H1 (cell line): ENCODE data around the gene GPRIN3. TPM values are rescaled to one million over a fixed set of nuclear protein-coding genes. Genes with fewer than 3 reads are reported as not detected.

ENCODE experiments used
- BACH1 ChIP-seq: IDR thresholded peaks from 2 replicates; pipeline ENCODE4 v1.6.1; 2012; ENCODE audit warnings: low read length, improper control_type of control experiment
- CHD1 ChIP-seq: IDR thresholded peaks from 2 replicates; pipeline ENCODE4 v1.6.1; 2012; ENCODE audit warnings: low read depth, low read length, improper control_type of control experiment
- GTF2F1 ChIP-seq: IDR thresholded peaks from 2 replicates; pipeline ENCODE4 v1.6.1; 2012; ENCODE audit warnings: low read depth, low read length, improper control_type of control experiment, borderline replicate concordance
- KDM5A ChIP-seq: fragments of 200-600 bp; IDR thresholded peaks from 2 replicates; pipeline ENCODE4 v1.7.1; 2012; ENCODE audit warnings: mild to moderate bottlenecking, low read length, inconsistent platforms, mixed read lengths
- MAFK ChIP-seq: IDR thresholded peaks from 2 replicates; pipeline ENCODE4 v1.6.1; 2012; ENCODE audit warnings: low read depth, mild to moderate bottlenecking, improper control_type of control experiment, low read length
- NRF1 ChIP-seq: IDR thresholded peaks from 2 replicates; pipeline ENCODE4 v1.6.1; 2011; ENCODE audit warnings: mild to moderate bottlenecking, low read depth, low read length, improper control_type of control experiment
- PHF8 ChIP-seq: fragments of 200-600 bp; sonication (generic); conservative IDR thresholded peaks from 2 replicates; pipeline ENCODE4 v1.7.1; 2012; ENCODE audit warnings: low read depth, mild to moderate bottlenecking, inconsistent platforms, low read length, moderate library complexity
- POU5F1 ChIP-seq: IDR thresholded peaks from 2 replicates; pipeline ENCODE4 v1.6.1; 2011; ENCODE audit warnings: low read depth, mild to moderate bottlenecking, low read length, moderate library complexity
- RXRA ChIP-seq: IDR thresholded peaks from 2 replicates; pipeline ENCODE4 v1.6.1; 2011; ENCODE audit warnings: low read depth, mild to moderate bottlenecking, low read length, moderate library complexity; ENCODE audit not compliant: insufficient read depth
- SIX5 ChIP-seq: IDR thresholded peaks from 2 replicates; pipeline ENCODE4 v1.6.1; 2011; ENCODE audit warnings: mild to moderate bottlenecking, low read depth, low read length
- TBP ChIP-seq: IDR thresholded peaks from 2 replicates; pipeline ENCODE4 v1.6.1; 2011; ENCODE audit warnings: low read depth, low read length, improper control_type of control experiment
- TCF12 ChIP-seq: IDR thresholded peaks from 2 replicates; pipeline ENCODE4 v1.6.1; 2011; ENCODE audit warnings: low read depth, mild to moderate bottlenecking, low read length
- TEAD4 ChIP-seq: IDR thresholded peaks from 2 replicates; pipeline ENCODE4 v1.6.1; 2012; ENCODE audit warnings: low read depth, low read length, inconsistent platforms, mixed read lengths
- polyA plus RNA-seq, 7 experiments: library from polyadenylated mRNA; depleted of rRNA in 3 of 7; stranded (reverse) in 5 of 7; unstranded in 2 of 7; fragments of >200 nt in 5 of 7; fragments of 200-250 nt in 2 of 7; gene quantifications; 1 replicate in 5 of 7; 2 replicates in 1 of 7; 4 replicates in 1 of 7; pipeline versions ENCODE4 v1.2.1 to v1.2.3, GENCODE V29; 2011 to 2013; ENCODE audit warnings: missing spikeins in 2 of 7, mixed read lengths in 2 of 7
- total RNA-seq: library from RNA; stranded (reverse); fragmentation: NEBNext Ultra II Directional; extraction: Animal tissue kit (Norgen Biotek cat#: 25700); gene quantifications from 2 replicates; pipeline ENCODE4 v1.2.1, GENCODE V29; 2021
- TF ChIP-seq, protein P1 (sequence below): fragments of 300-600 bp; sonication (generic); IDR thresholded peaks from 2 replicates; pipeline ENCODE4 v1.7.1; 2012; ENCODE audit warnings: low read length, moderate library complexity, mild to moderate bottlenecking, inconsistent platforms; ENCODE audit not compliant: insufficient replicate concordance

Gene GPRIN3
- total and polyA plus RNA-seq, 2 of the 8 experiments (the other 6 are each of a cell fraction or from before 2014, with no cell fraction given): 0.17 to 1.4 TPM

DNA sequence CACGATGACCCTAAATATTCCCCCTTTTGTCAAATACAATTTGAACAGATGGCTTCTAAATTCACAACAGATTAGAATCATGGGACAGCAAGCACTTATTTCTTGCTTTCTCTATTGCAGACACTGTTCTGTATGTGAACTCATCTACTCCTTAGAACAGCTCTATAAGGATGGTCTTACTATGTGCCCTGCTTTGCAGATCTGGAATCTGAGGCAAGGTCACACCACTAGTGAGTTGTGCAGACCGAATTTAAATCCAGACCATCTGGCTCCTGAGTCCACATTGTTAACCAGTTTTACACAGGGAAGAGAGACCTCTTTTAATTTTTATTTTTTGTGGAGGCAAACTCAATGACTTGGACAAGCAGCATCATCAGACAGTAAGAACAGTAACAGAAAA lies 50.2 kb downstream of the GPRIN3 start (continued):
- TF ChIP-seq, protein P1, sequence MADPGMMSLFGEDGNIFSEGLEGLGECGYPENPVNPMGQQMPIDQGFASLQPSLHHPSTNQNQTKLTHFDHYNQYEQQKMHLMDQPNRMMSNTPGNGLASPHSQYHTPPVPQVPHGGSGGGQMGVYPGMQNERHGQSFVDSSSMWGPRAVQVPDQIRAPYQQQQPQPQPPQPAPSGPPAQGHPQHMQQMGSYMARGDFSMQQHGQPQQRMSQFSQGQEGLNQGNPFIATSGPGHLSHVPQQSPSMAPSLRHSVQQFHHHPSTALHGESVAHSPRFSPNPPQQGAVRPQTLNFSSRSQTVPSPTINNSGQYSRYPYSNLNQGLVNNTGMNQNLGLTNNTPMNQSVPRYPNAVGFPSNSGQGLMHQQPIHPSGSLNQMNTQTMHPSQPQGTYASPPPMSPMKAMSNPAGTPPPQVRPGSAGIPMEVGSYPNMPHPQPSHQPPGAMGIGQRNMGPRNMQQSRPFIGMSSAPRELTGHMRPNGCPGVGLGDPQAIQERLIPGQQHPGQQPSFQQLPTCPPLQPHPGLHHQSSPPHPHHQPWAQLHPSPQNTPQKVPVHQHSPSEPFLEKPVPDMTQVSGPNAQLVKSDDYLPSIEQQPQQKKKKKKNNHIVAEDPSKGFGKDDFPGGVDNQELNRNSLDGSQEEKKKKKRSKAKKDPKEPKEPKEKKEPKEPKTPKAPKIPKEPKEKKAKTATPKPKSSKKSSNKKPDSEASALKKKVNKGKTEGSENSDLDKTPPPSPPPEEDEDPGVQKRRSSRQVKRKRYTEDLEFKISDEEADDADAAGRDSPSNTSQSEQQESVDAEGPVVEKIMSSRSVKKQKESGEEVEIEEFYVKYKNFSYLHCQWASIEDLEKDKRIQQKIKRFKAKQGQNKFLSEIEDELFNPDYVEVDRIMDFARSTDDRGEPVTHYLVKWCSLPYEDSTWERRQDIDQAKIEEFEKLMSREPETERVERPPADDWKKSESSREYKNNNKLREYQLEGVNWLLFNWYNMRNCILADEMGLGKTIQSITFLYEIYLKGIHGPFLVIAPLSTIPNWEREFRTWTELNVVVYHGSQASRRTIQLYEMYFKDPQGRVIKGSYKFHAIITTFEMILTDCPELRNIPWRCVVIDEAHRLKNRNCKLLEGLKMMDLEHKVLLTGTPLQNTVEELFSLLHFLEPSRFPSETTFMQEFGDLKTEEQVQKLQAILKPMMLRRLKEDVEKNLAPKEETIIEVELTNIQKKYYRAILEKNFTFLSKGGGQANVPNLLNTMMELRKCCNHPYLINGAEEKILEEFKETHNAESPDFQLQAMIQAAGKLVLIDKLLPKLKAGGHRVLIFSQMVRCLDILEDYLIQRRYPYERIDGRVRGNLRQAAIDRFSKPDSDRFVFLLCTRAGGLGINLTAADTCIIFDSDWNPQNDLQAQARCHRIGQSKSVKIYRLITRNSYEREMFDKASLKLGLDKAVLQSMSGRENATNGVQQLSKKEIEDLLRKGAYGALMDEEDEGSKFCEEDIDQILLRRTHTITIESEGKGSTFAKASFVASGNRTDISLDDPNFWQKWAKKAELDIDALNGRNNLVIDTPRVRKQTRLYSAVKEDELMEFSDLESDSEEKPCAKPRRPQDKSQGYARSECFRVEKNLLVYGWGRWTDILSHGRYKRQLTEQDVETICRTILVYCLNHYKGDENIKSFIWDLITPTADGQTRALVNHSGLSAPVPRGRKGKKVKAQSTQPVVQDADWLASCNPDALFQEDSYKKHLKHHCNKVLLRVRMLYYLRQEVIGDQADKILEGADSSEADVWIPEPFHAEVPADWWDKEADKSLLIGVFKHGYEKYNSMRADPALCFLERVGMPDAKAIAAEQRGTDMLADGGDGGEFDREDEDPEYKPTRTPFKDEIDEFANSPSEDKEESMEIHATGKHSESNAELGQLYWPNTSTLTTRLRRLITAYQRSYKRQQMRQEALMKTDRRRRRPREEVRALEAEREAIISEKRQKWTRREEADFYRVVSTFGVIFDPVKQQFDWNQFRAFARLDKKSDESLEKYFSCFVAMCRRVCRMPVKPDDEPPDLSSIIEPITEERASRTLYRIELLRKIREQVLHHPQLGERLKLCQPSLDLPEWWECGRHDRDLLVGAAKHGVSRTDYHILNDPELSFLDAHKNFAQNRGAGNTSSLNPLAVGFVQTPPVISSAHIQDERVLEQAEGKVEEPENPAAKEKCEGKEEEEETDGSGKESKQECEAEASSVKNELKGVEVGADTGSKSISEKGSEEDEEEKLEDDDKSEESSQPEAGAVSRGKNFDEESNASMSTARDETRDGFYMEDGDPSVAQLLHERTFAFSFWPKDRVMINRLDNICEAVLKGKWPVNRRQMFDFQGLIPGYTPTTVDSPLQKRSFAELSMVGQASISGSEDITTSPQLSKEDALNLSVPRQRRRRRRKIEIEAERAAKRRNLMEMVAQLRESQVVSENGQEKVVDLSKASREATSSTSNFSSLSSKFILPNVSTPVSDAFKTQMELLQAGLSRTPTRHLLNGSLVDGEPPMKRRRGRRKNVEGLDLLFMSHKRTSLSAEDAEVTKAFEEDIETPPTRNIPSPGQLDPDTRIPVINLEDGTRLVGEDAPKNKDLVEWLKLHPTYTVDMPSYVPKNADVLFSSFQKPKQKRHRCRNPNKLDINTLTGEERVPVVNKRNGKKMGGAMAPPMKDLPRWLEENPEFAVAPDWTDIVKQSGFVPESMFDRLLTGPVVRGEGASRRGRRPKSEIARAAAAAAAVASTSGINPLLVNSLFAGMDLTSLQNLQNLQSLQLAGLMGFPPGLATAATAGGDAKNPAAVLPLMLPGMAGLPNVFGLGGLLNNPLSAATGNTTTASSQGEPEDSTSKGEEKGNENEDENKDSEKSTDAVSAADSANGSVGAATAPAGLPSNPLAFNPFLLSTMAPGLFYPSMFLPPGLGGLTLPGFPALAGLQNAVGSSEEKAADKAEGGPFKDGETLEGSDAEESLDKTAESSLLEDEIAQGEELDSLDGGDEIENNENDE: no peak
- no peak for TF ChIP-seq TBP
- TF ChIP-seq MAFK: no peak
- TF ChIP-seq TCF12: no peak
- TF ChIP-seq PHF8: no peak
- TF ChIP-seq BACH1: no peak
- TF ChIP-seq KDM5A: no peak
- TF ChIP-seq RXRA: no peak
- no peak for TF ChIP-seq NRF1
- no peak for TF ChIP-seq SIX5
- no peak for TF ChIP-seq CHD1
- TF ChIP-seq GTF2F1: no peak
- no peak for TF ChIP-seq POU5F1
- TF ChIP-seq TEAD4: no peak
